ENCODE results near the gene LAYN. TPM values are rescaled to one million over a fixed set of nuclear protein-coding genes. Genes with fewer than 3 reads are reported as not detected.

LAYN gene
- total RNA-seq, 2 donors from 2014 or later = 1.1 to 1.4 TPM

DNA sequence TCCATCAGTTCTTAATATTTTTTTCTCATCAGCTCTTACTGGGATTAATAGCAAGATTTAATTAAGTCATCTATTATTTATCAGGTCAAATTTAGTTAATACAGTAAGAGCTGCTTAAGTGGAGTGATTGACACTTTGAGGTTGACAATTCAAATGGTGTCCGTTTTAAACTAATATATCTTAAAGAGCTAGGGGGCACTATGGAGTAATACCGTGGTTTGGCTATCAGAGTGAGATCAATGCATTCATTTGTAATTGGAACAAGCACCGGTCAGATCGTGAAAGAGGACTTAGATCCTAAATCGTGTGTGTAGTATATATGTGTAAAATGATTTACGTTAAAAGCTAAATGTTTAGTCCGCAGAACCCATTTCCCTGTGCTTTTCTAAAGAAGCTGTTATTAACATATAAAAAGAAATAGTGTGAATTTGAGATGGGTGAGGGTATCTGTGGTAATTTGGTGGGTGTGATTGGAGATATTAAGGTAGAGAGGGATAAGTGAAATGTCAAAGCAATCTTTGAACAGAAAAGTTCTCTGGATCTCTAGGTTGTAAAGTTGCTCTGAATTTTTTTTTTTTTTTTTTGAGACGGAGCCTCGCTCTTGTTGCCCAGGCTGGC, 64.0 kb downstream of the LAYN start:
- Mint-ChIP-seq H3K4me3 (peak overlapping the region; percentile 91), H3K27ac (peak overlapping the region; percentile 90), H3K36me3 (ENCODE audit: low read depth) (no peaks in the 10 kb centered on the region), H3K4me1 (peaks cover 15% of the 10 kb centered on the region), H3K27me3 (no peaks in the 10 kb centered on the region), H3K9me3 (no peaks in the 10 kb centered on the region)
- ATAC-seq (replicated peaks) = no peak

DNA sequence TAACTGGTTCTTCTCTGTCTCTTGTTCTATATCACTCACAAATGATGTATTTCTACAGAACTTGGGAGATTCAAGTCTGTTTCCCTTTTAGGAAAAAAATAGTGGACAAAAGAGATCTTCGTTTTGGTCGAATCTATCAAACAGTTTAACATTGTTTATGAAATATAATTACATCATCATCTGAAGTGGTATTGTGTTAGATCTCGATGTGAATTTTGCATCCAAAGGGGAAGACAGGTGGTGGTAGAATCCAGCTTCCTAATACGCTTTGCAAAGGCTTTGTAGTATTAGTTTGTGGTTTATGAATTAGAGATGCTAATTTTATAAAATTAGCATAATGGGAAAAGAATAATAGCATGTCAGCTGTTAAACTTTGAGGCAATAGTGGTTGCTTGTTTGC, 65.2 kb downstream of the LAYN start:
- Mint-ChIP-seq H3K27me3 (no peaks in the 10 kb centered on the region), H3K4me1 (peaks cover 15% of the 10 kb centered on the region), H3K4me3 (no peak overlapping the region), H3K36me3 (ENCODE audit: low read depth) (no peaks in the 10 kb centered on the region), H3K9me3 (no peaks in the 10 kb centered on the region), H3K27ac (no peak overlapping the region)
- no peak for ATAC-seq (replicated peaks)

DNA sequence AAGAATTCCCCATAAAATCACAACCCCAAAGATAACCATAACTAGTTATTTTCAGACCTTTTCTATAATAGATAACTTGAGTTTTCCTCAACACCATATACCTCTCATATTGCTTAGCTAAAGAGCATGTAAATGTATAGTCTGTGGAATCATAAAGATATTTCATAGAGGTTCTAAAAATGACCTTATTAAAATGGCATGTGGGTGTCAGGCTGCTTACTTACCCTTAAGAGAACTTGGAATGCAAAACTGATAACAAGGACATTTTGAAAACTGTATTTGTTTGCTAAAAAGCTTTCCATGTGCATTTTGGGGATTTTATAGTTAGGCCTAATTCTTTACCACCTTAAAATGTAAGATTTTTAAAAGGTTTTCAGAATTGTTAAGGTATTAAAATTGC, 66.5 kb downstream of the LAYN start:
- Mint-ChIP-seq H3K4me3 (no peak overlapping the region), H3K27me3 (no peaks in the 10 kb centered on the region), H3K36me3 (ENCODE audit: low read depth) (no peaks in the 10 kb centered on the region), H3K4me1 (peaks cover 18% of the 10 kb centered on the region), H3K9me3 (no peaks in the 10 kb centered on the region), H3K27ac (no peak overlapping the region)
- no peak for ATAC-seq (replicated peaks)

DNA sequence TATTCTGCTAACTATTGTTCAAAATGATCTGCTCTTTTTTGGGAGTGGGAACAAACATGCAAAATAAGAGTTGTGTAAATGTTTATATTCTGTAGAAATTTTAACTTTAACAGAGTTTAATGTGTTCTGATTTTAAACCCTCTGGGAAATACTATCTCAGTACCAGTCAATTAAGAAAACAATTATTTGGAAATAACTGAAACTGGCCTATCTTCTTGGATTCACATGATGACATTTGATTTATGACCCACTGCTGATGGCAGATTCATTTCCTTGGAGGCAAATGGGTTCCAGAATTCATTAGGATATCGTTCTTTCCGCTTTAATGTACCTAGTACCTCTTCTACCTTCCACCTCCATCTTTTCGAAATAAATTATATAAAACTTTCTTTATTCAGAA, 67.2 kb downstream of the LAYN start:
- H3K36me3 Mint-ChIP-seq (ENCODE audit: low read depth) = no peaks in the 10 kb centered on the region
- H3K27ac Mint-ChIP-seq = no peak overlapping the region
- no peaks in the 10 kb centered on the region for H3K27me3 Mint-ChIP-seq
- H3K9me3 Mint-ChIP-seq = no peaks in the 10 kb centered on the region
- ATAC-seq (replicated peaks) = no peak
- peaks cover 23% of the 10 kb centered on the region for H3K4me1 Mint-ChIP-seq
- no peak overlapping the region for H3K4me3 Mint-ChIP-seq

Other genes with a start within 250 kb of the LAYN start
- gene POU2AF3, start 242.2 kb upstream of the LAYN start, total RNA-seq = not detected
- gene POU2AF1, start 161.4 kb upstream of the LAYN start, total RNA-seq = 10 to 100 TPM in 1 of 2 donors, 1 to 10 TPM in 1; 6.4 to 36.6 TPM
- gene BTG4, start 28.3 kb upstream of the LAYN start, total RNA-seq = not detected
- not detected for gene HOATZ, start 25.9 kb upstream of the LAYN start, total RNA-seq
- 1 to 10 TPM; 5.6 to 6.4 TPM for gene SIK2, start 61.7 kb downstream of the LAYN start, total RNA-seq
- gene PPP2R1B, start 225.7 kb downstream of the LAYN start, total RNA-seq = 10 to 100 TPM; 46.9 to 72.6 TPM

All from activated T-helper 17 cell treated with anti-CD3 and anti-CD28 coated beads, Interleukin-2, amount 50 U/mL, for 72 hours (primary cell).